IPS-NIHi7 (cell line): ENCODE results near the gene NDUFS2.

Experiments
- DNase-seq: peaks from one replicate; pipeline ENCODE4 v3.0.0; 2012; ENCODE audit warnings: mixed read lengths; ENCODE audit errors: extremely low spot score

Gene NDUFS2

DNA sequence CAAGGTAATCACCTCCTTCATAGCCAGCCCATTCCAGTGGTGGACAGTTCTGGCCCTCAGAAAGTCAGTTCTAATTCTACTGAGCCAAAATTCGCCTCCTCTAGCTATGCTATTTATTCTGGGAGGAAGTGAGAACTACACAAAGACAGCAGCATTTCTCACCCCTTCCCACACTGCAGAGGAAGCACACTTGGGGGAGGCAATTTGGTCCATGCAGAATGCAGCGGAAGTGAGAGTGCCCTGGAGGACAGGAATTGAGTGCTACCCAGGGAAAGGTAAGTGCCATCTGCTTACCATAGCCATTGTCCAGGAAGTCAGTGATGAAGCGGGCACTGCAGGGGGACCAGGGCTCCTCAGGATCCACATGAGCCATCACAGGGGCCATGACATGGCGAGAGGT is 7.0 kb upstream of the NDUFS2 start:
- no peak for DNase-seq

DNA sequence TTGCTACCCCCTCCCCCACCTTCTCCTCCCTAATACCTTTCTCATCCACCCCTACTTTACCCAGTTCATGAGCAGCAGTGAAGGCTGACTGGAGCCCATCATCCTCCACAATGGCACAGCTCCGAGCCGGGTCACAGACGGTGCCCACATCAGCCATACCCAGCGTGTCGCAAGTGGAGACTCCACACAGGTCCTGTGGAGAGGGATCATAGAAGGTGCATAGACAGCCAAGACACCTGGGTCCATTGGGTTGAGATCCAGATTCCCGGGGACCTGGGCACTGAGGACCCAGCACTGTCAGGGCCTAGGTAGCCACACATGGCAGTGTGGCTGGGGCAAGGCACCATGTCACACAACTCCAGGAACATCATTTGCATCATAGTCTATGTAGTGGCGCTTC is 6.1 kb upstream of the NDUFS2 start:
- DNase-seq, result no peak

DNA sequence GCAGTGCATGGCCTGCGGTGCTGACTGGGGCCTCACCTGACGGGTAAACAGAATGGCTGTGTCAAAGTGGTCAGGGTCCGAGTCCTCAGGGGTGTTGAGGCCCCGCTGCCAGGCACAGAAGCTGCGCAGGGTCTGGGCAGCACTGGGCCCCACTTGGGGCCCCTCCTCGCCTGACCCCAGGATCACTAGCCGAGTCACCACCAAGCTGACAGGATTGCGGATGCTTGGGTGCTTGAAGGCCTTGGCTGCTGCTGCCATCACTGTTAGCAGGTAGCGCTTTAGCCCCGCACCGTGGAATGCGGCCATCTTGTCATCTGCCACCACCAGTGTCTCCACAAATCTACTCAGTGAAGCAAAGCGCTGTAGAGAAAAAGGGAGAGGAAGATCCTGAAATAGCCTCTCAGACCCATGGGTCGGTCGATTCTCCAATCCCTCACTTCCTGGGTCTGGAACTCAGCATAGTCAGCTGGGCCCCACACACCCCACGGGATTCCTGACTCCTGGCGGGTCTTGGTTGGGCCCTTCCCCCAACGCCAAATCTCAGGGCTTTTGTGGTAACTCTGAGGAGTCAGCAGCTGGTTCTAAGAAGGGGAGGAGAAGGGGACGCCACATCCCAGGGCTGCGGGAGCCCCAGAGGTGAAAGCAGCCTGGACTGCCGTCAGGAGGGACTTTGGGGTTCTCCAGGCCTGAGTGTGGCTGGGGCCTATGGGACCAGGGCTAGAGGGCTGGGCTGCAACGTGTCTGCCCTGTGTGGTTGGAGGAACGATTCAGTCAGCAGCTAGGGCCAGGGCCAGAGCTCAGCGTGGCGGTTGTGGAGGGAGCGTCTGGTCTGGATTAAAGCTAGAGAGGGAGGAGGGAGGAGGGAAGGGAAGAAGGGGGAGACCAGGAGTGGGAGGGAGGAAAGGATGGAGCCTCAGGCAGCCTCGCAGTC is 5.4 kb upstream of the NDUFS2 start:
- DNase-seq, result no peak

DNA sequence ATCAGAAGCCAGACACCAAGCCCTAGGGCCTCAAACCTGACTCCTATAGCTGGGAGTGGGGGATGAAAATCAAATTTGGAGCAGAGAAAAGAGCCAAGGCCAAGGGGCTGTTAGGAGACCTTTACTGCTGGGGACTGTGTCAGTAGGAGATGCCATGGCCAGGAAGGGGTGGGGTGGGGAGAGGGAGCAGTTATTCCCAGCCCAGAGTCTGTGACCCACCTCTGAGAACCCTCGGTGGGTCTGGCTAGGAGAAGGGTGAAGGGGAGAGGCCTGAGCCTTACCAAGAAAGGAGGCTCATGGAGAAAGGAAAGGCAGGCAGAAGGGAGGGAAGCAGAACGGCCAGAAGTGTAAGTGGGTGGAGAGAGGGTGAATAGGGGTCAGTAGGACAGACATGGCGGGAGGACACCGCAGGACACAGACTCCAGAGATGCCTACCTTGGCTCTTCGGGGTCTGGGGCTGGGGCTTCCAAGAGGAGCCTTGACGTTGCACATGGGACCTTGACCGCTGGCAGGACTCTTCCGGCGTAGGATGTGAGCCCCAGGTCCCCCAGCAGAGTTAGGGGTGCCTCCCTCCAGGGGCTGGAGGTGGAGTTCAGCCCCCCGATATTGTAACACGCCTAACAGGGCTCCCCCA is 4.5 kb upstream of the NDUFS2 start:
- no peak for DNase-seq

DNA sequence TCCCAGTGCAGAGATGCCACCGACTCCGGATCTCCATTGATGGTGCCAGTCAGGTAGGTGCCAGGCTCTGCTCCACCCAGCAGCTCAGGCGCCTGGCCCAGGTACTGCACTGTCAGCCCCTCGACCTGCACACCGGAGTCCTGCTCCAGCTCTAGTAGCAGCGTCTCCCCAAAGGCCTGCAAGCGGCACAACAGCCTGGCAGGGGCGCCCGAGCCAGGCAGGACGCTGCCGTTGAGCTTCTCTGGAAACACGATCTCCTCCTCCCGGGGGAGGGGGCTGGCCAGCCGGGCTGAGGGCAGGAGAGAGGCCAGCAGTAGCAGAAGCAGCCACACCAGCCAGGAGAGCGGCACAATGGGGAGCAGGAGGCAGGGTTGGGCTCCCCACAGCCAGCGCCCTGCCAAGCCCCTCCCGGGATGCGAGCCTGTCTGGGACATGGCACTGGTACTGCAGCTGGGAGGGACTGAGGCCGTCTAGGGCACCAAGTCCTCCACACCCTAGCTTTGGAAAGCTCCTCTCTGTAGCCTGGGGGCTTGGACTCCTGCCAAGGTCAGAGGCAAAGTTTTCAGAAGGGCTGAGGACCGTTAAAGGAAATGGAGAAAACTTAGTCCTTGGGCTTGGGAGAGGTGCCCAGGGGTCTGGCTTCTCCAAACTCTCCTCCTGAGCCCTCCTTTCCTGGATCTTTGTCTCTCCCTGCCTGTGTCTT is 3.8 kb upstream of the NDUFS2 start:
- peak; percentile 79 for DNase-seq

DNA sequence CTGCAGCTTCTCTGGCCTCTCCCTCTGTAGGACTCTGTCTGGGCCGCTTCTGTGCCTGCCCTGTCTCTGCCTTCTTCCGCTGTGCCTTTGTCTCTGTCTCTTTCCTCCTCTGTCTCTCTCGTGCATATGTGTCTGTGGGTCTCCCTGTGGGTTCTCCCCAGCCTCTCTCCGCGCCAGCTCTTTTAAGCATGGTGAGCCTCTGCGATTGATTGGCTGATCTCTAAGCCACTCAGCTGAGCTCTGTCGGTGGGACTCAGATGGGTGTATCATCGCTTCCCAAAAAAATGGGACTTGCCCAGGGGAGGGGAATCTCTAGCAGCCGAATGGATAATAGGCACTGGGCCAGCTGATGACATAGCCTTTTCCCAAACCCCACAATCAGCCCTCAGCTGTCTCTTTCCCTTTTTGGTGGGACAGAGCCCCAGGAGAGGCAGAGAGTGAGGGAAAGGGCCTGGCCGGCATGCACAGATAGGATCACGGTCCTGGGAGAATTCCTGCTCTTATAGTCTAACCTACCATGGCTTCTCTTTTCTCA is 3.2 kb upstream of the NDUFS2 start, which contains the start of gene ADAMTS4:
Gene ADAMTS4, minus strand, starts transcription at position 158 of the 535 bp plus-strand sequence. CDS start 427 bp downstream, outside the sequence.
- peak; percentile 43 for DNase-seq

DNA sequence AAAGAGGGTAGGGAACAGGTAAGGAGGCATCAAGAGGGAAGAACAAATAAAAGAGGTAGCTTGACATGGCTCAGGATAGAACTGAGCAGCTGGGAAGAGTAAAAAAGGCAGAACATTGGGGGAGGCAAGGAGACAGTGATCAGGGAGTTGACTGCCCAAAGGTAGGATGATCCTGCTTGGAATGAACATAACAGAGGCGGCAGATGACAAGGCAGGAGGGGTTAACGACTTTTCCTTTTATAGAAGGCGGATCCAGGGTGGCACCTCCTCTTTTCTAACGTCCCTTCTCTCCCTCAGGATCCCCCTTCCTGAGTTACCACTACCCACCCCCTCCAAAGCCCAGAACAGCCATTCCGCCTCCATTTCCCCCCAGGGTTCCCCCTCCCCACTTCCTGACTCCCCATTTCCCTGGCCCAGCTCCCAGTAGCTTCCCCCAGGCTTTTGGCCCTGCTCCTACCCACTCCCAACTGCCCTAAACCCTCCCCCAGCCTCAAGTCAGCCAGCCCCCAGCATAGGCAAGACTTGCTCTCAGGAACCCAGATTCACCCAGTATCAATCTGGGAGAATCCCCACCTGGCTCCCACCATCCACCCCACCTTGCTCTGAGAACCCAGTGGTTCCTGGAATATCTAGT is 2.5 kb upstream of the NDUFS2 start:
- no peak for DNase-seq

DNA sequence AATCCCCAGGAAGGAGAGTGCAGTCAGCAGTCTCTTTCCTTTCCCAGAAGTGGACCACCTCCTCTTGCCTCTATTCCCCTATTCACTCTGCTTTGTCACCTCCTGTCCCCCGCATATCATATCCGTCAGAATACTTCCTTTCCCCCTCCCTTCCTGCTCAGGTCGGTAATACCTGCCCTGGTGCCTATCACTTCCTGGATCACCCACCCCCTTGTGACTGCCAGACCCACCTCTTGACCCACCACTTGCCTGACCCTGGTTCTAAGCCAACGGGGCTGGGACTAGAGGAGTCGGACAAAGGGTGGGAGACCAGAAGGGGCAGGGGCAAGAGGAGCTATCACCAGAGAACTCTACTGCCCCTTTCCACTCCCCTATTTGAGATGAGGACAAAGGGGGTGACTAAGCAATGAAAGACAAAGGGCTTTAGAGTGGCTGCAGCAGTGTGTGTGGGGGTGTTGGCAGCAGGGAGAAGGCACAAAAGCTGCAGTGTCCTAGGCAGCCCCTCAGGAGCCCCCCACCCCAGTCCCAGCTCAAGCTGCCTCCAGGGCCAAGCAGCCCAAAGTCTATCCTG is 1.7 kb upstream of the NDUFS2 start:
- no peak for DNase-seq

DNA sequence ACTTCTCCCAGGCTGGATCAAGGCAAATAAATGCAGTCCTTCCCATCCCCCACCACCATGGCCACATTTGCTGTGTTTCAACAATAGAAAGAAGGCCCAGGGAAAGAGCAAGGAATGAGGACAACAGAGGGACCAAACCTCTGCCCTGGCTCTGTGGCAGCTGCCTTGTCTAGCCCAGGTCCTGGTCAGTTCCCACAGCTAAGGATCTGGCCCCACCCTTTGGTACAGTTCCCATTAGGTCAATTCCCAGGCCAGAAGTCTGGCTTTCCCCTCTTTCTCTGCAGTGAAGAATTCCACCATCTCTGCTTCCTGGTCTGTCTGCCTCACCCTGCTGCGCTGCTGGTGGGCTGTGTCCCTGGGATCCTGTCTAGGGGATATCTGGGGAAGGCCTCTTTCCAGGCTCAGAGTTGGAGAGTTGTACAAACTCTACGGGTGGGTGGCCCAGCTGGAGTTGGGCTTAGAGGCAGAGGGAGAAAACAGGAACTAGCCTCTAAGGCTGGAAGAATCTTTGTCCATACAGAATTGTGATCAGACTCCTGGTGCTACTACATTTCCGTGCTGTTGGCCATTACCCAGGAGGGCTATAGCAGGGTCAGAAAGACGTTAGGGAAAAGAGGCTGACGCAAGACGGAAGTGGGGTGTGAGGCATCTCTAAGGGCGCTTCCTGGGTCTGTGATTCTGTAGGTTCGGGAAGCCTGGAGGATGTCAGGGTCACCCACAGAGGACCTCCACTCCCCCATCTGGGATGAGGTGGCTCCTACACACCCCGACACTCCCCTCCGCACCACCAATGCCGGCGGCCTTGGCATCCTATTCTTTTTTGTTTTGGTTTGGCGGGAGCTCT is 953 bp upstream of the NDUFS2 start:
- DNase-seq, result no peak

DNA sequence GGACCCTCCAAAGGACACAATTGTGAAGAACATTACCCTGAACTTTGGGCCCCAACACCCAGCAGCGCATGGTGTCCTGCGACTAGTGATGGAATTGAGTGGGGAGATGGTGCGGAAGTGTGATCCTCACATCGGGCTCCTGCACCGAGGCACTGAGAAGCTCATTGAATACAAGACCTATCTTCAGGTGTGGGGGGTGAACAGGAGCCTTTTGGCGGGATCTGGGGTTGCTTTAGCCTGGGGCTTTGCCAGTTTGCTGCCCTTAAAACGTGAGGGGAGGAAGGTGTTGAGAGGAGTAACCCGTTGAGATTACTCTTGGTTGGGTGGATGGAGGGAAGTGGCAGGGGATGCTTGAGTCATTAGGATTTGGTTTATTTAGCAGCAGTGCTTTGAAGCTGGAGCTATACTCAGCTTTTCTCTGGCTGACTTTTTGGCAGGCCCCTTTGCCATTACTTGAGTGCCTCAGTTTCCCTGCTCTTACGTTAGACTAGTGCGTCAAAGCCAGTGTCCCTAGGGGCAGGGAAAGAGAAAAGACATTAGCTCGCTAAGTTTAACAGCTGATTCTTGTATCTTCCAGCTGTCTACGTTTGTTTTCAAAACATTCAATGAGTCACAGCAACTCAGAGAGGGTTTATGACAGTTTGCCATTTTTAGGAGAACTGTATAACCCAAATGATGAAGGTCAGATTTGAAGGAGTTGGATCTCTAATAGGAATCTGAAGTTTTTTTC is 4.4 kb downstream of the NDUFS2 start:
- DNase-seq, result no peak

DNA sequence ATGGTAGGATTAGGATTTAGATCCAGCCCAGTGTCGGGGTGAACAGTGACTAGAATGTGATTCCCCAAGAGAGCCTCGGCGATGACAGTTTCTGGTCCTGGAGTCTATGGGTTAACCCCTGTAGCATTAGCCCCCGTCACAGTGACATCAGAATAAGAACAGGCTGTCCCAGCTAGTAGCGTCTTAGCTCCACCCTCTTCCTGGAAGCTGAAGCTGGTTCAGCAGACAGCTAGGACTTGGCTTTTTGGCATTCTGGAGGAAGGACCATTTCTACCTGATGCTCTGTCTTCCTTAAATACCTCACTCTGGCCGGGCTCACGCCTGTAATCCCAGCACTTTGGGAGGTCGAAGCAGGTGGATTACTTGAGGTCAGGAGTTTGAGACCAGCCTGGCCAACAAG is 5.0 kb downstream of the NDUFS2 start:
- DNase-seq, result no peak

DNA sequence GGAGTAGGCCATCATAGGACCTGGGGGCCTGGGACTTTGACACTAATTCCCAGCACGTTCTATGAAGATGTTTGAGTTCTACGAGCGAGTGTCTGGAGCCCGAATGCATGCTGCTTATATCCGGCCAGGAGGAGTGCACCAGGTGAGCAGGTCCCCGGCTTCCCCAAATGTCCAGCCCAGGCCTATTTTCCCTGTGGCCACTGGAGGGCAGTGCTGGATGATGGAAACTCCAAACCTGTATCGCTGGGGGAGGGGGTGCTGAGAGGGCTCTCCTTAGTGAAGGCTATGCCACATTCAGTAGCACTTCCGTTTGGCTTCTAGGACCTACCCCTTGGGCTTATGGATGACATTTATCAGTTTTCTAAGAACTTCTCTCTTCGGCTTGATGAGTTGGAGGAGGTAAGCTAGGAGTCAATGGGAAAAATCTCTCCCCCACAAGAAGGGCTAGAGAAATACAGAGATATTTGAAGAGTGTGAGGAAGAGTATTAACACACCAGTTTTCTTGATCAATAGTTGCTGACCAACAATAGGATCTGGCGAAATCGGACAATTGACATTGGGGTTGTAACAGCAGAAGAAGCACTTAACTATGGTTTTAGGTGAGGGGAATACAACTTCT is 7.7 kb downstream of the NDUFS2 start:
- peak; percentile 94 for DNase-seq

DNA sequence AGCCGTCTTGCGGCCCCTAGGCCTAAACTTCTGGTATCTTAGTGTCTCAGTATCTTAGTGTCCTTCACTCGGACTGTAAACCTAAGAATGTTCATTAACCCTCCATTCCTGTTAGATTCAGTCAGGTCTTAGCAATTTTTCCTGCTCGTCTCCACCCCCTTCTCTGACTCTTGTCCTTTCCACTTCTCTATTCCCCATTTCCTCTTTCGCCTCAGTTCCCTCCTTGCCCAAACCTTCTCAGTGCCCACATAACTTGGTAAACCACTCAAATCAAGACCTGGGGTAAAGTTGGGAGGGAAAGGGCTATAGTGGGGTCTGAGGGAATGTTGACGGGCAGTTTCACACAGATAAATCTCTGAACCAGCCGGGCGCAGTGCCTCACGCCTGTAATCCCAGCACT is 12.2 kb downstream of the NDUFS2 start:
- DNase-seq, result no peak

DNA sequence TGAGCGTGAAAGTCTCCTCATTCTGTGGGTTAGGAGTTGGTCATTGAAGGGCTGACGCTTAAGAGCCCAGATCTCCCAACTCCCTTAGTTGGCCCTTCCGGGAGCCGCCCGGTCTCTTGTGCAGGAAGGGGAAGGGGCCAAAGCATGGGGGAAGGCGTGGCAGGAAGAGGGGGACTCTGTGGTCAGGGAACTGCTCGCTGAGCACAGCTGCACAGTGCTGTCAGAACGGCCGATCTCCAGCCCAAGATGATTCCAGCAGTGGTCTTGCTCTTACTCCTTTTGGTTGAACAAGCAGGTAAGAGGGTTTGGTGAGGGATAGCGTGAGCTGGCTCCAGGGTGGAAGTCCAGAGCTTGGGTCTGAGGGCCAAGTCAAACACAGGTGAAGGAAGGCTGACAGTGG is 12.9 kb downstream of the NDUFS2 start, which contains the start of gene FCER1G:
Gene FCER1G, plus strand, starts transcription at position 220 of the 400 bp plus-strand sequence. Its CDS starts 27 bp downstream, at position 247.
- DNase-seq, result no peak

DNA sequence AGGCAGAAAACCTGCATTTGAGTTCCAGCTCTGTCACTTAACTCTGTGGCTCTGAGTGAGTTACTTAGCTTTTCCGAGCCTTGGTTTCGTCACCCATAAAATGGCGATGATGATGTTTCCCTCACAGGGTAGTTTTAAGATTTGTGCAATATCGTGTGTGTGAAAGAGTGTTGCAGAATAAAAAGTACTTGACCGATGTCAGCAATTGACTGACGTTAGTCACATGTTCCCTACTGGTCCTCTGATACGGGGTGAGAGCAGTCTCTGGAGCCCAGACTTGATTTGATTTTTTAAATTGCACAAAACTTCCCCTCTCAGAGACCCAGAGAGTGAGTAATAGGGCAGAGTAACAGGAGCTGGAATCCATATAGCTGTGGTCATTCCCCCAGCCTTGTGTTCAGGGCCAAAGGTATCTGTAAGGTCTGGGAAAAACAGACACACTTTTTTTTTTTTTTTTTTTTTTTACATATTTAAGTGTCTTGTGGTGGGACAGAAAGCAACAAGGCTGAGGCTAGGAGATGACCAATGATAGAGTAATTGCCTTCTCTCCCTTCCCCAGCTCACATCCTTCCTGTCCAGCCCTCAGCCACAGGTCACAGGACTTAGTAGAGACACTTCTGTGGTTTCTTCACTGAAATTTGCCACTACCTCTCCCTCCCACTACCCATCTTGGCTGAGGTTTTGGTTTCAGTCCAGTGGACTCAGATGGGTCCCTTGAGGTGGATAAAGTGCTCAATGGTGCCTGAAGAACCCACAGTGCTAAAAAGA is 15.0 kb downstream of the NDUFS2 start:
- DNase-seq, result no peak

DNA sequence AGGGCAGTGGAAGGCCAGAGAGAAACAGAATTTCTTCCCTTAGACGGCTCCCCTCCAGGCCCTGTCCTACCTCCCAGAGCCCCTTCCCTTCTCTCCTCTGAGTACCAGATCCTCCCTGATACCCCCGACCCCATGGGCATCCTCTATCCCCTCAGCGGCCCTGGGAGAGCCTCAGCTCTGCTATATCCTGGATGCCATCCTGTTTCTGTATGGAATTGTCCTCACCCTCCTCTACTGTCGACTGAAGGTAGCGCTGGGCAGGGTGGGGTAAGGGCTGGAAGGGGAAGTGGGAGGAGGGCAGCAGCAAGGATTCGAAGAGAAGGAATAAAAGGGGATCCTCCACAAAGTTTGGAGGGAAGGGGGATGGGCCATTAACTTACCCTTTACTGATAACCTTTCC is 15.7 kb downstream of the NDUFS2 start:
- no peak for DNase-seq

DNA sequence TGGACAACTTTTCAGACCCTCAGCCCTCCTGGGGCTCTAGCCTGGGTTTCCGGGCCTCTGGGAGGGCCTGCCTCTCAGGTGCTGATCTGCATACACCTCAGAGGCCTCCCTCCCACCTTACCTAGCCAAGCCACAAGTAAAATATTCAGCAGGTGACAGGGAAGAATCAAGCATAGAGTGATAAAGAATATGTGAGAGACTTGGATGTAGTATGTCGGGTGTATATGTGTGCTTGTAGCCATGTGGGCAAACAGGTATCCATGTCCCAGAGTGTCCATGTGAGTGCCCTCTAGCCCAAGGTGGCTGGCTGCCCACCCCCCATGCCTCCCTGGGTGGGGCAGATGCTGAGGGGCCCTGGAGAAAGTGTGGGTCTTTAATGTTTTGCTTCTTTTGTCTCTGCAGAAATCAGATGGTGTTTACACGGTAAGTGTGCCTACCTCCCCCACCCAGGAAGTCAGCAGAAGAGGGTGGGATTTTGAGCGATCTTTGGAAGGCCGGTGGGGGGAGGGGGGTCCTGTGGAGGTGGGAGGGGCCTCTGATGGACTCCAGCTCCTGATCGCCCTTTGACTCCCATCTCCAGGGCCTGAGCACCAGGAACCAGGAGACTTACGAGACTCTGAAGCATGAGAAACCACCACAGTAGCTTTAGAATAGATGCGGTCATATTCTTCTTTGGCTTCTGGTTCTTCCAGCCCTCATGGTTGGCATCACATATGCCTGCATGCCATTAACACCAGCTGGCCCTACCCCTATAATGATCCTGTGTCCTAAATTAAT is 16.3 kb downstream of the NDUFS2 start:
- no peak for DNase-seq
